ENCODE data around the gene LPAR2. TPM values are rescaled to one million over a fixed set of nuclear protein-coding genes. Genes with fewer than 3 reads are reported as not detected.

Gene LPAR2
- total RNA-seq, 1 experiment from 2014 or later: 26.6 TPM

GRCh38 chr19:19618219-19619051 is 9.6 kb downstream of the LPAR2 start, which contains the start of gene PBX4:
TSS of gene PBX4 (minus strand) at chr19:19618687. CDS start at chr19:19618629, 58 bp downstream.
- Histone ChIP-seq H4K20me1 (ENCODE audit: low read length) (no peaks in the 10 kb centered on the region), H3K9ac (ENCODE audit: low read length) (peak within 1 kb of the TSS; percentile 74), H2AFZ (ENCODE audit: low read length) (peak within 1 kb of the TSS; percentile 70; the same call in 1 of the 2 replicates), H3K27me3 (ENCODE audit: low read length) (no peaks in the 10 kb centered on the region), H3K9me2 (replicated peaks; ENCODE audit: low read length) (no peaks in the 10 kb centered on the region), H3K36me3 (ENCODE audit: low read depth, low read length) (no peaks in the 10 kb centered on the region), H3K9me3 (ENCODE audit: low read length) (no peaks in the 10 kb centered on the region), H3K79me2 (ENCODE audit: low read length) (peaks cover 28% of the 10 kb centered on the region), H3K4me2 (ENCODE audit: low read length) (peak within 1 kb of the TSS; percentile 94), H3K4me3 (ENCODE audit: low read length) (peak within 1 kb of the TSS; percentile 79), H3F3A (ENCODE audit: low read length, unreplicated experiment) (no peaks in the 10 kb centered on the region), H3K27ac (ENCODE audit: low read length) (no peak within 1 kb of the TSS), H3K4me1 (ENCODE audit: insufficient read depth, low read length) (peaks cover 44% of the 10 kb centered on the region)
- ChIA-PET CTCF (no interaction called here), POLR2A (ENCODE audit: unreplicated experiment) (no interaction called here)
- ATAC-seq: peak; percentile 92
- intact Hi-C loops (cut with micrococcal nuclease): no loop called here
- BruUV-seq (replicated peaks): no TSS peak
- TF ChIP-seq EZH2phosphoT487 (IDR thresholded peaks at IDR 0.05; ENCODE audit: borderline replicate concordance, low read length) (no peak), CTCF (conservative IDR thresholded peaks at IDR 0.05; ENCODE audit: low read depth, low read length) (no peak), EZH2 (IDR thresholded peaks at IDR 0.05; ENCODE audit: low read length, unreplicated experiment) (no peak)
- DNase-seq: peak; percentile 94

- POLR2A ChIA-PET (ENCODE audit: unreplicated experiment): interaction anchor here (0.6 kb wide), 1 partner anchor 23 kb away, joined by 9 read pairs; no protein-coding TSS in a partner anchor
Observed at GRCh38 chr19:19615086-19615485, 12.9 kb downstream of the LPAR2 start.

More at GRCh38 chr19:19615086-19615485, 12.9 kb downstream of the LPAR2 start:
- H3K4me2 ChIP-seq (ENCODE audit: low read length): peak overlapping the region; percentile 32; the same call in 1 of the 2 replicates
- no peaks in the 10 kb centered on the region for H4K20me1 ChIP-seq (ENCODE audit: low read length)
- H3K27ac ChIP-seq (ENCODE audit: low read length): peak overlapping the region; percentile 91
- H3K9ac ChIP-seq (ENCODE audit: low read length): no peak overlapping the region
- BruUV-seq (replicated peaks): no TSS peak
- H3K27me3 ChIP-seq (ENCODE audit: low read length): no peaks in the 10 kb centered on the region
- no peak overlapping the region for H2AFZ ChIP-seq (ENCODE audit: low read length)
- H3F3A ChIP-seq (ENCODE audit: low read length, unreplicated experiment): no peaks in the 10 kb centered on the region
- no peaks in the 10 kb centered on the region for H3K9me2 ChIP-seq (replicated peaks; ENCODE audit: low read length)
- H3K9me3 ChIP-seq (ENCODE audit: low read length): no peaks in the 10 kb centered on the region
- intact Hi-C loops (cut with micrococcal nuclease): no loop called here
- H3K36me3 ChIP-seq (ENCODE audit: low read depth, low read length): no peaks in the 10 kb centered on the region
- no peak overlapping the region for H3K4me3 ChIP-seq (ENCODE audit: low read length)
- ATAC-seq (peak; percentile 17; the same call in 1 of the 2 replicates), DNase-seq (peak; percentile 80)
- H3K79me2 ChIP-seq (ENCODE audit: low read length): peaks cover 43% of the 10 kb centered on the region
- CTCF ChIA-PET: no interaction called here
- peaks cover 53% of the 10 kb centered on the region for H3K4me1 ChIP-seq (ENCODE audit: insufficient read depth, low read length)
- TF ChIP-seq EZH2phosphoT487 (IDR thresholded peaks at IDR 0.05; ENCODE audit: borderline replicate concordance, low read length) (no peak), CTCF (conservative IDR thresholded peaks at IDR 0.05; ENCODE audit: low read depth, low read length) (no peak), EZH2 (IDR thresholded peaks at IDR 0.05; ENCODE audit: low read length, unreplicated experiment) (no peak)

Measured in PC-3 (cell line).